HEK293 (cell line): ENCODE results near the gene HSPBAP1.

Experiments used
- CTCF ChIA-PET: fragments of 350-600 bp; formaldehyde crosslinking; extraction: SDS; loops from one replicate; lab custom pipeline; 2021; ENCODE audit warnings: antibody characterized with exemption; lab: Yijun Ruan, JAX
- POLR2A ChIA-PET: fragments of 300-600 bp; formaldehyde crosslinking; extraction: SDS; loops from one replicate; lab custom pipeline; 2020; ENCODE audit warnings: antibody characterized with exemption, inconsistent platforms; lab: Yijun Ruan, JAX
- H3K27ac ChIP-seq: fragments of 200-500 bp; sonication (Bioruptor generic); 2 replicates; pipeline ENCODE4 v1.5.1; 2014; ENCODE audit warnings: low read depth, low read length, control low read depth, inconsistent platforms; ENCODE audit errors: extremely low read depth
- H3K36me3 ChIP-seq, 2 experiments: fragments of 200-500 bp in 1 of 2; sonication (Bioruptor generic) in 1 of 2; 1 replicate in 1 of 2; 2 replicates in 1 of 2; pipeline ENCODE4 v1.5.1; 2014 to 2017; ENCODE audit warnings: inconsistent platforms in 2 of 2, low read length in 2 of 2; ENCODE audit not compliant: control insufficient read depth in 2 of 2, insufficient read depth in 1 of 2
- H3K4me1 ChIP-seq: fragments of 200-500 bp; sonication (Bioruptor generic); 2 replicates; pipeline ENCODE4 v1.5.1; 2014; ENCODE audit warnings: mild to moderate bottlenecking, low read length, inconsistent platforms; ENCODE audit not compliant: control insufficient read depth, insufficient read depth
- H3K4me3 ChIP-seq: 2 replicates; pipeline ENCODE4 v1.5.1; 2011; ENCODE audit warnings: low read depth, mild to moderate bottlenecking, control low read depth, low read length, moderate library complexity
- H3K9me3 ChIP-seq: fragments of 200-500 bp; sonication (Bioruptor generic); 2 replicates; pipeline ENCODE4 v1.5.1; 2014; ENCODE audit warnings: low read depth, low read length, inconsistent platforms; ENCODE audit not compliant: control insufficient read depth, insufficient read depth
- FEZF1 ChIP-seq: fragments of 450-650 bp; formaldehyde crosslinking; IDR thresholded peaks from 2 replicates; pipeline ENCODE4 v1.5.1; 2016; ENCODE audit warnings: missing biosample characterization, missing genetic modification characterization
- PRDM2 ChIP-seq: fragments of 450-650 bp; formaldehyde crosslinking; IDR thresholded peaks from 2 replicates; pipeline ENCODE4 v1.5.1; 2016; ENCODE audit warnings: missing biosample characterization, missing genetic modification characterization, borderline replicate concordance
- PRDM6 ChIP-seq: fragments of 450-650 bp; formaldehyde crosslinking; IDR thresholded peaks from 2 replicates; pipeline ENCODE4 v1.5.1; 2017; ENCODE audit warnings: missing biosample characterization, missing genetic modification characterization
- ZBTB44 ChIP-seq: fragments of 450-650 bp; IDR thresholded peaks from 2 replicates; pipeline ENCODE4 v1.5.1; 2018; ENCODE audit warnings: missing biosample characterization, mild to moderate bottlenecking, missing genetic modification characterization
- ZNF132 ChIP-seq: fragments of 450-650 bp; formaldehyde crosslinking; IDR thresholded peaks from 2 replicates; pipeline ENCODE4 v1.5.1; 2017; ENCODE audit warnings: missing biosample characterization, missing genetic modification characterization, borderline replicate concordance
- ZNF157 ChIP-seq: fragments of 450-650 bp; formaldehyde crosslinking; IDR thresholded peaks from 2 replicates; pipeline ENCODE4 v1.5.1; 2016; ENCODE audit warnings: missing biosample characterization, missing genetic modification characterization
- ZNF280C ChIP-seq: fragments of 450-650 bp; formaldehyde crosslinking; IDR thresholded peaks from 2 replicates; pipeline ENCODE4 v1.5.1; 2016; ENCODE audit warnings: missing biosample characterization, missing genetic modification characterization
- ZNF292 ChIP-seq: fragments of 450-650 bp; formaldehyde crosslinking; IDR thresholded peaks from 2 replicates; pipeline ENCODE4 v1.5.1; 2016; ENCODE audit warnings: low read depth, missing biosample characterization, missing genetic modification characterization, borderline replicate concordance
- ZNF341 ChIP-seq: fragments of 450-650 bp; formaldehyde crosslinking; IDR thresholded peaks from 2 replicates; pipeline ENCODE4; 2016; ENCODE audit warnings: low read depth, missing biosample characterization, missing genetic modification characterization
- ZNF366 ChIP-seq: fragments of 450-650 bp; formaldehyde crosslinking; conservative IDR thresholded peaks from 2 replicates; pipeline ENCODE4 v1.5.1; 2016; ENCODE audit warnings: missing biosample characterization, missing genetic modification characterization
- ZNF404 ChIP-seq: fragments of 450-650 bp; formaldehyde crosslinking; IDR thresholded peaks from 2 replicates; pipeline ENCODE4 v1.5.1; 2017; ENCODE audit warnings: missing biosample characterization, missing genetic modification characterization
- ZNF449 ChIP-seq: fragments of 450-650 bp; formaldehyde crosslinking; IDR thresholded peaks from 2 replicates; pipeline ENCODE4 v1.5.1; 2017; ENCODE audit warnings: missing biosample characterization, mild to moderate bottlenecking, missing genetic modification characterization, moderate library complexity
- ZNF571 ChIP-seq: fragments of 450-650 bp; formaldehyde crosslinking; IDR thresholded peaks from 2 replicates; pipeline ENCODE4 v1.5.0; 2017; ENCODE audit warnings: missing biosample characterization, missing genetic modification characterization
- ZNF677 ChIP-seq: fragments of 450-650 bp; IDR thresholded peaks from 2 replicates; pipeline ENCODE4 v1.5.0; 2018; ENCODE audit warnings: missing biosample characterization, mild to moderate bottlenecking, missing genetic modification characterization, moderate library complexity
- ZNF768 ChIP-seq: fragments of 450-650 bp; formaldehyde crosslinking; IDR thresholded peaks from 2 replicates; pipeline ENCODE4 v1.5.1; 2018; ENCODE audit warnings: missing biosample characterization, mild to moderate bottlenecking, missing genetic modification characterization
- ZSCAN16 ChIP-seq: fragments of 450-650 bp; formaldehyde crosslinking; IDR thresholded peaks from 2 replicates; pipeline ENCODE4 v1.5.1; 2016; ENCODE audit warnings: missing biosample characterization, missing genetic modification characterization
- ZSCAN18 ChIP-seq: fragments of 450-650 bp; formaldehyde crosslinking; IDR thresholded peaks from 2 replicates; pipeline ENCODE4 v1.5.1; 2016; ENCODE audit warnings: missing biosample characterization, missing genetic modification characterization

Gene HSPBAP1

GRCh38 chr3:122776675-122777468, 16.8 kb downstream of the HSPBAP1 start:
- H3K4me3 ChIP-seq: no peak overlapping the region

GRCh38 chr3:122774564-122774963, 19.1 kb downstream of the HSPBAP1 start:
- POLR2A ChIA-PET: no interaction called here
- CTCF ChIA-PET: interaction anchor here (1.1 kb wide), 1 partner anchor 19 kb away, joined by 3 read pairs; no protein-coding TSS in a partner anchor
- no peaks in the 10 kb centered on the region for H3K4me1 ChIP-seq
- H3K36me3 ChIP-seq: peaks cover 0 to 5% of the 10 kb centered on the region in 2 experiments; a peak in 1 of 3 replicates
- no peak overlapping the region for H3K27ac ChIP-seq
- no peaks in the 10 kb centered on the region for H3K9me3 ChIP-seq
- H3K4me3 ChIP-seq: no peak overlapping the region
- TF ChIP-seq ZNF571 (tag by site-specific recombination): no peak
- TF ChIP-seq ZSCAN16 (tag by site-specific recombination): no peak
- no peak for TF ChIP-seq ZNF341 (tag by site-specific recombination)
- no peak for TF ChIP-seq ZNF404 (tag by site-specific recombination)
- TF ChIP-seq ZNF292 (tag by site-specific recombination): no peak
- no peak for TF ChIP-seq PRDM6 (tag by site-specific recombination)
- no peak for TF ChIP-seq ZNF677 (tag by site-specific recombination)
- no peak for TF ChIP-seq ZNF366 (tag by site-specific recombination)
- no peak for TF ChIP-seq ZNF132
- TF ChIP-seq ZBTB44 (tag by site-specific recombination): no peak
- TF ChIP-seq ZSCAN18 (tag by site-specific recombination): no peak
- no peak for TF ChIP-seq ZNF157 (tag by site-specific recombination)
- TF ChIP-seq ZNF280C: no peak
- no peak for TF ChIP-seq PRDM2 (tag by site-specific recombination)
- no peak for TF ChIP-seq ZNF449
- TF ChIP-seq, all 188 proteins: peak for 0

More at GRCh38 chr3:122776675-122777468, 16.8 kb downstream of the HSPBAP1 start:
- Histone ChIP-seq H3K27ac (no peak overlapping the region), H3K36me3 (peaks cover 0 to 5% of the 10 kb centered on the region in 2 experiments; a peak in 1 of 3 replicates), H3K4me1 (no peaks in the 10 kb centered on the region), H3K9me3 (no peaks in the 10 kb centered on the region)
- ChIA-PET POLR2A (no interaction called here), CTCF (no interaction called here)
- 0 out of 2 replicates have a peak, but pooled peaks have one; percentile 15 for TF ChIP-seq FEZF1 (tag by site-specific recombination)
- no peak for TF ChIP-seq ZNF768
